ENCODE results near the gene MYH3.
"Not testable (repeated sequence)": the region's sequence is repeated elsewhere in the genome, so short reads cannot be mapped to it uniquely, and the experiment has no call there.

The MYH3 gene

DNA sequence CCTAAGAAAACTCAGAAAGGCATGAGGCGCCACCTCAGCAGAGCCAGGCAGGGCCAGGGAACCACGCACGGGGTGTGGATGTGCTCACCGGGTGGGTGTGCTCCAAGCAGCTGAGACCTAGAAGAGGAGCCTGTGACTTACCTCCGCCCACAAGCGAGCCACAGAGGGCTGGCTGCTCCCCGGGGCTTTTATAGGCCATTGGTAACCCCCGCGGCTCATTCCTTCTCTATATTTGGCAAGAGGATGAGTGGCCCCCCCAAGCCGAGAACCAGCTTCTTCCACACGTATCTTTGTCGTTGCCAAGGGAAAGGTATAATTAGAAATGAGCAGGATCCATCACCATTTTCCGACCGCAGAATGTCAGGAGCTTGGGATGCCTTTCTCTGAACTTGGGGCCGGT, at the start of gene MYH3:
Gene MYH3 (minus strand): TSS at position 162 of the 400 bp plus-strand sequence. CDS start 2,245 bp downstream, outside the sequence.
- DNase-seq: no peak

DNA sequence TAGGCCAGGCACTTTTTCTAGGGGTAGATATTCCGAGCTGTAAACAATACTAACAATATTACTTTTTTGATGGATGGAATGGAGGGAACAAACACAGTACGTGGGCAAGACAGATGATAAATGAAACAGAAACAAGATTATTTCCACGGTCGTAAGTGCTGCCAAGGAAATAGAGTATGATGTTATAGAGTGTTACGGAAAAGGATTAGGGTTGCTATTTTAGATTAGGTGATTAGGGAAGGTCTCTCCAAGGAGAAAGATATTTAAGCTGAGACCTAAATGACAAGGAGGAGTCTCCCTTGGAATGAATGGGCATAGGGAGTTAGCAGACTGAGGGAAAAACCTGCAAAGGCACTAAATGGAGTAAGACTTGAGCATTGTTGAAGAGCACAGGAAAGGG, 48.6 kb upstream of the MYH3 start:
- DNase-seq: no peak

DNA sequence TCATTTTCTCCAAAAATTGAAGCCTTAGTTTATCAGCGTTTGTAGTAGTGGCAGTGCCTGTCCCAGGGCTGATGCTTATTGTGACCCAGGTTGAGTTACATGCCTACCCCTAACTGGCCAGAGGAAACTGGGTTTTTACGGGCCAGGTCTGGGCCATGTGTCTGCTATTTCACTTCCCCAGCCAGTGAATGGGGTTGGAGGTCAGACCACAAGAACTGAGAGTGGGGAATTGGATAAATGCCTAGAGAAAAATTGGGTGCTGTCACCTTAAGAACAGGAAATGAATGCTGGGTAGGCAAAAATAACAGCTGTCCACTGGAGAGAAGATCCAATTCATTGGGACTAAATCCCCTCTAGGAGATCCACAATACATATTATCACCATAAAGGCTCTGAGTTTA, 45.5 kb upstream of the MYH3 start:
- DNase-seq: peak; percentile 8

DNA sequence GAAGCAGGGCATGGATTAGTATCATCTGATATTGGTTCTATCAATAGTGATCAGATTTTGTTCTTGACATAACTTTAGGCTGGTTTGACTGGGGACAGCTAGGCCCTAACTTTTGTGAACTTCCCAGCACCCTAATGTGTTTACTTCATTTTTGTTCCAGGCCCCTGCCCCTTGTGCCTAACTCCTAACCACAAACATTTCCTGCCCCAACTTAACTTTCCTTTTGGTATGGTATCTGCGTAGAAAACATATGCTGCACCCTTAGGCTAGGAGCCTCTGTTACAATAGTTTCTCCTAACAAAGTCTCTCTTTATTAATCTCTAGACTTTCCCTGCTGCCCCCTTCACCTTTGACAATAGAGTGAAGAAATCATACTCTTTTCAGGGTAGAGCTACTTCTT, 42.7 kb upstream of the MYH3 start:
- DNase-seq: peak; percentile 56

DNA sequence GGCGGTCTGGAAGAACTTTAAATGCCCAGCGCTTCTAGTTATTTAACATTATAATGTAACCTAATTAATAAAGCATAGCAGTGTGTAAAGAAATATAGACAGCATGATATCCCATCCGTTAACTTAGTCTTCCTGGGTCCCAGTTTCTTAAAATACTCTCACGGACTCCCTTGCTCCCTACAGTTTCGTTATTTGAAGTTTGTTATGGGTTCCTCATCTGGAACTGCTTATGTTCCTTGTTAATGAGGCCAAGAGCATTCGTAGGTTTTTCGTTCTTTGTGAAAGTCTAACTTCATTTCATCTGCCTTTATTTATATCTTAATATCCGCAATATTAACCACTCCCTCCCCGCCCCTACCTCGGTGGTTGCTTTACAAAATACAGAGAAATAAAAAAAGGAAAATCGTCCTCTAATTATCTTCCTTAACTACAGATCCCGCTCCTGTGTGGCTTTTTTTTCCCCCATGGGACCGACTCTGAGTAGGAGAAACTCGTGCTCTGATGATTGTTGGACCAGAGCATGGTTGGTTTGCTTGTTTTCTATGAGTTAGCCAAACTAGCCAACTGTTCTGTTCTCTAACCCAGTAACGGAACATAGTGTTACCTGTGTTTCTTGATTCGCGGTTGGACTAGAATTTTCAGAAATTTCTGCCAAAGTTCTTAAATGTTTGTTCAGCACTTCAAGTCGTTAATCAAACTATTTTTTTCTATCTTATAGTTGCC, 41.1 kb upstream of the MYH3 start:
- no peak for DNase-seq

DNA sequence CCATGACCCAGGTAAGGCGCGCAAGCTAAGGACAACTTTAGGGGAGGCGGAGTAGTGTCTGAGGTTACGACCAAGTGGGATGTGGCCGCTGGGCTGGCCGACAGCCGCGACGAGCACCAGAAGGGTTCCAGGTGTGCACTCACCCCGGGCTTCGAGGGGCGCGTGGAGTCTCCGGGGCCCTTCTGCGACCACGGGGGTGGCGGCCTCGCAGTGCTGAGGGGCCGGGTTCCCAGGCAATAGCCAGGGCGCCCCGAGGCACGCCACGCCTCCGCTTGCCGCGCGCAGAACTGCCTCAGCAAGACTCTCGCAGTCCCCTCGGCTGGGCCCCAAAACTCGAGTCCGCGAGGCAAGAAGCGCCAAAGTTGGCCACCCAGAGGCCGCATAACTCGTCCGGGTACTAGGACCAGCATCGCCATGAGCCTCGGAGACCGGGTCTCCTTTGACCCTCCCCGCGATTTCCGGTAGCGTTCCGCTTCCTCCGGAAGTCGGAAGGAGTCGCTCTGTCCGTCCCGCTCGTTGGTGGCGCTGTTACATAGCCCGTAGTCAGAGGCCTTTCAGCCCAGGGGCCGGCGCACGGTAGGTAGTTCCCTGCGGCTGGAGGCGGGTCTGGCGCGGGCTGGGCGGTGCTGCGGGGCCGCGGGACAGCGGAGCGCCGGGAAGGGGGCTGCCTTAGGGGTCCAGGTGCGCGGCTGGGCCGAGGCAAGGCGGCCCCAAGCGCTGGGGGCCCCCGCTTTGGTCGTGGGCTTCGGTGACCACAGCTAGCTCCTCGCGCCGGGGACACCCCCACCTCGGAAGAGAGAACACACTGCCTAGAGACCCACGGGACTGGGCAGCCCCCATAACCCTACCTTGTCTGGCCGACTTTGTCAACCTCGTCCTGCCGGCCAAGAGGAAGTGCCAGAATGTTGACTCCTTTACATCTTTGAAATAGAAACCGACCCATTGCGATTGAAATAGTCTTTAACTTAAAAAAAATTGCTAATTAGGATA, 40.3 kb upstream of the MYH3 start, which contains the start of the genes ADPRM and SCO1:
Gene ADPRM (plus strand): TSS at position 503 of the 990 bp plus-strand sequence. CDS start 7,333 bp downstream, outside the sequence.
Gene SCO1 (minus strand): TSS at position 442 of the 990 bp plus-strand sequence. CDS start 26 bp downstream, at position 416.
- DNase-seq: peak; percentile 91

DNA sequence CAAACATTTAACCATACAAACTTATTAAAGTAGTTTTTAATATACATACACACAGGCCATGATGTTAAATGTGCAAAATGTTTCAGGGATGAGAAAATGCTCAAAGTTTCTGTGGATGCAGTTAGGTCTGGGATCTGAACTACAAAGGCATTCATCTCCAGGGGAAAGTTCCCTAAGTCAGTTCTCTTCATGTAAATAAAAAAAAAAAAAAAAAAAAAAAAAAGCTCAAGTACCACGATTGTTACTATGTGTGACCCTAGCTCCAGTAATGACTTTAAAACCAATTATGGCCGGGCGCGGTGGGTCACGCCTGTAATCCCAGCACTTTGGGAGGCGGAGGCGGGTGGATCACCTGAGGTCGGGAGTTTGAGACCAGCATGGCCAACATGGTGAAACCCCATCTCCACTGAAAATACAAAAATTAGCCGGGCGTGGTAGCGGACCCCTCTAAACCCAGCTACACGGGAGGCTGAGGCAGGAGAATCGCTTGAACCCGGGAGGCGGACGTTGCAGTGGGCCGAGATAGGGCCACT, 38.8 kb upstream of the MYH3 start:
- DNase-seq: not testable (repeated sequence)

DNA sequence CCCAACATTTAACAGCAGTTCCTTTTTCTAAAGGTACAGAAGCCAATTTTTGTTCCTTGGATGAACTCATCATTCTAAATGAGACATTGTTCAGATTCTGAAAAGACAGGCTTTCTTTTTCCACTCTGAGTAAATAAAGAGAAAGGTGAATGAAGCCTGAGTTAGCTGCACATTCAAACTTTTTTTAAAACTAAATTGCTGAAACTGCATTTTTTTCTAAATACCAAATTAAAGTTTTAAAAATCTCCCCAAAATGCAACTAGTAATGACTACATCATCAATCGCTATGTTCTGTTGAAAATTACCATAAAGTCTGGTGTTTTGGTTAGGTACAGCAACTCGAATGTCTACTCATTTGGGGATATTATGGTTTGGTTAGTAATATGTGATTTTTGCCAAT, 30.4 kb upstream of the MYH3 start:
- DNase-seq: no peak

DNA sequence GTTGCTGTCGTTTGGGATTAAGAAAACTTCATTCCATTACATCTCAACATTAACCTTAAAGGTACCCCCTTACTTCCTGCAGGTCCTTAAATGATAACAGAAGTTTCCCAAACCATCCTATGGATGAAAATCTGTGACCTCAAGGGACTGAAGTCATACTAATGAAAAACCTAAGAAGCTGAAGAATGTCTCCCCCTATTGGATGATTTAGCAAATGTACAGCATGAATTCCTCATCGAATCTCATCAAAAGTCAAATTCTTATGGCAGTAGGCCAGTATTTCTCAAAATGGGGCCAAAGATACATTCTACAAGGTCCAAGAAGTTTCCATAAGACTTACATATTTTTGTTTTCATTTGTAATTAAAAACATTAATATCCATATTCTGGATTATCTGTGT, 26.7 kb upstream of the MYH3 start:
- no peak for DNase-seq

DNA sequence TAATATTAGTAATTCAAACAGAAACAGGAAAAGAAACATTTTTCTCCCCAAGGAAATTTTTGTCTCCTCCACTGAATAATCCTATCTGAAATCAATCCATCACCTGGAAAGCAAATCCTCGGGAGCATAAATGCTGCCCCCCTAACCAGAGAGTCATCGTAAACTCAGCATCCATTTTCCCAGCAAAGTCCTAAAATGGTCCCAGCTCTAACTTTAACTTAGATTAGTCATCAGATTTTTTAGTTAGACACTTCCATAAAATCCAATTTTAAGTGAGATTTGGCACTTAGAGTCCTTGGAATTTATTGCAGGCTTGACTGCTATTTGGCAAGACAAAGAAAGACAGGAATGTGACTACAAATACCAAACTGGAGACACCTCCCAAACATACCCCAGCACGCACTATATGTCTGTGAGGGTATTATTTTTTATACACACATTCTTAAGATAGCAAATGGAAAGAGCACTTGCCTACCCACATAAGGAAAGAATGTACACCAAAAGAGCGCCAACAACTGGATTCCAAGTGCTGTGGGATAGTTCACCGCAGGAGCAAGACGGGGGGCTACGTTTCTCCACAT, 24.8 kb upstream of the MYH3 start:
- DNase-seq: no peak

DNA sequence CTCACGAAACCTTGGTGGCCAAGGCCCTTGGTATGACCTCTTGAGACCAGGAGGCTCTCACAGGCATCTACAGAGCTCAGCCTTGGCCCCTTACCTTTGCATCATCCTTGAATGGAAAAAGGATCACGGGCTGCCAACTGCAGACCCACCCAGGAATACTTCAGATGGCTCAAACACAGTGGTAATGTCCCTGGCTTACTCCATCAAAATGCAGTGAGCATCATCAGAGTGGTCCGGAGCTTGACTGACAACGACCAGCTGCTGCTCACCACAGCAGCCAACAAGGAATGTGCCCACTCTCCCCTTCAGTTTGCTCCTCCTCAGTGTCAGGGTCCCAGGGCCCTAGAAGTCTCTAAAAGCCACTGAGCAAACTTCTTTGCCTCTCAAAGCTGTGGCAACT, 17.6 kb upstream of the MYH3 start:
- DNase-seq: no peak

DNA sequence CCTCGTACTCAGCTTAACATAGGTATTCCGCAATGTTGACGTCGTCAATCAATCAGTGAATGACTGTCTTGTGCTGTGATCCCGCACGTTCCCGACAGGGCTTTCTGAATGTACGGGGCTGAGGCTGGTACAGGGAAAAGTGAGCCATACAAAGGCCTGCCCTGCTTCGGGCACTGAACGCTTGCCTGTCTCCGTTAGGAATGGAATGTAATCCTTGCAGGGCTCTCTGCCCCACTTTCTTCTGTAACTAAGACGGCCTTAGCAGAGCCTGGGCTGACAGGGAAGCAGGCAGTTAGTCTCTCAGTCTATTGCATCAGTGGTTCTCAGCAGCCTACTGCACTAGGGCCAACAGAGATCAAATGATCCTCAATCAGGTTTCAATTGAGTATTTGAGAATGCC, 16.2 kb upstream of the MYH3 start:
- no peak for DNase-seq

DNA sequence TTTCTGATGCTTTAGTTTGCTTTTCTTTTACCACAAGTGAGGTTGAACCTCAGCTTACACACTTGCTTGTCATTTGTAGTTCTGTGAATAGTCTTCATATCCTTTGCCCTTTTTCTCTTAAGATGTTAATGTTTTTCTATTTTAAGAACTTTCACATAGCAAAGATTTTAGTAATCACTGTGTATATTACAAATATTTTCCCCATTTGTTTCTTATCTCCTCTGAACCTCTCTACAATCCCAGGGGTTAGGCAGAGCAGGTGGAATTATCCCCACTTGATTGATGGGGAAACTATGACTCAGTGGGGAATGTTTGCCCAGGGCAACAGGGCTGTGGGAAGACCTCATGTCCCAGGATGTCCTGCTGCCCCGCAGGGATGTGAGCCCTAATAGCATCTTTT, 11.7 kb upstream of the MYH3 start:
- no peak for DNase-seq

DNA sequence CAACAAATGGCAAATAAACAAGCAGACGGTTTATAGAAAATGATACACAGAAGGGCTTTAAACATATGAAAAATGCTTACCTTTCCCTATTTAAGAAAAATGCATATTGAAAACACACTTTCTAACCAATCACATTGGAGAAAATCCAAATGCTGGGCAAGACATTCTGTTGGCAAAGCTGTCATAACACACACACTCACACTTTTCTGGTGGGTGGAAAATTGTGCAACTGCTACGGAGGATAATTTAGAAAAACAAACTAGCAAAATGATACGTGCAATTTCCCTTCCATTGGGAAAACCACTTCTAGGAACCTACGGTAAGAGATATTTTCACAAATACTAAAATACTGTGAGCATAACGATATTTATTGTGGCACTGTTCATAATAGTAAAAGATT, 9.8 kb upstream of the MYH3 start:
- no peak for DNase-seq

DNA sequence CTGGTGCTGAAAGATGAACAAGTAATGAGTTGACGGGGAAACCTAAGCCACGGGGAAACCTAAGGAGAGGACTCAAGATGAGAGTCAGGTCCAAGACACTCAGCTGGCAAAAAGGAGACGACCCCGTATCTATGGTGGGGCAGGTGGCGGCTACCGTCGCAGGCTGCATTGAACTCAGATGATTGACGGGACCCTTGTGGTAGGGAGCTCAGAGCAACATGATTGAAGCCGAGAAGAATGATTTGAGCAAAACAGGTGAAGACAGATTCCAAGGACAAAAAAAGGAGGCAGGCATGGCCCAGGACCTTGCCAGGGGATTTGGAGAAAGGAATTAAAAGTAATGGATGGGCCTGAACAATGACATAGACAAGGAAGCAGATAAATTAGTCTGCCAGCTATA, 7.5 kb upstream of the MYH3 start:
- DNase-seq: no peak

DNA sequence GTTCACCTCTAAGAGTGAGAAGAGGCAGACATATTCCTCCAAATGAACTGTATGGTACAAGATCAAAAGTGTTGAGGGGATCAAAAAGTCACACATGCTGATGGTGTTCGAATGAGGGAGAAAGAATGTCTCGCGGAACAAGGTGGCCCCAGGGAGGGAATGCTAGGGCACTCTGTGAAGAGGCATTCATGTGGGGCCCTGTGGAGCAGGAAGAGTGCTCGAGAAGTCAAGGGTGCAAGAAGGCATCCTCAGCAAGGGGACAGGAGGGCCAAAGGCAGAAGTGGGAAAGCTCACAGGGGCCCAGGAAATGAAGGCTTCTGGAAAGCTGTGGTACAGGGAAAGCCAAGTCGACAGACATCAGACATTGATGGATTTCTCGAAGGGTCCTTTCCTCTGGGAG, 6.1 kb upstream of the MYH3 start:
- no peak for DNase-seq

DNA sequence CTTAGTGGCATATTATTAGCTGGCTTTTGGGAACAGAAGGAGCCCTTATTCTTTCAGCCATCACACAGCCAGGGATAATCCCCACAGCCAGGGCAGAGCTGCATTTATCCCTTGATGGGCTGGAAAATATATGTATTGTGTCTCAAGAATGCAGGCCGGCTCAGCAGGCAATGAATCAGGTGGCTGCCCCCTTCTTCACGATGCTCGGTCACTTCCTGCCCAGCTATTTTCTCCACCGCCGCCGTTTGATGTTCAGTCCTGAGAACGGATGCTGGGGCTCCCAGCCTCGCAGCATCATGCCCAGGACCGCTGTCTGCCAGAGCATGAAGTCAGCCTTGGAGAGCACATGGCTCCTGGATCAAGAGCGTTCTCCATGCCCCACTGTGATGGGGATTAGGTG, 4.3 kb upstream of the MYH3 start:
- no peak for DNase-seq

DNA sequence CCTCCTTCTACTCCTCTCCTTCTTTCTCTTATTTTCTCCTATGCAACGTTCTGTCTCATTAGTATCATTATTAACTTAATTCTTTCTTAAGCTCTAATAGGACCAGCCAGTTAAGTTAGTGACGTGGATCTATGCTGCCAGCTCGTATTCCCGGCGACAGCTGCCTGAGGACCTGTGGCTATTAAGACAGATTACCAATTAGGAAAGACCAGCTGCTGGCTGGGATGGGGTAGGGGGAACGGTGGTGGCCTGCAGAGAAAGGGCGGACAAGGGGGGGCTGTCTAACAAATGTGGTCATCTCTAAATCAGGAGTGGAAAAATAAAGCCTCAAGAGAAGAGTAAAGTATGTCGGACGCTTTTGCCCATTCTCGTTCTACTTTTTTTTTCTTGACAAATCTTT, 770 bp upstream of the MYH3 start:
- DNase-seq: no peak

DNA sequence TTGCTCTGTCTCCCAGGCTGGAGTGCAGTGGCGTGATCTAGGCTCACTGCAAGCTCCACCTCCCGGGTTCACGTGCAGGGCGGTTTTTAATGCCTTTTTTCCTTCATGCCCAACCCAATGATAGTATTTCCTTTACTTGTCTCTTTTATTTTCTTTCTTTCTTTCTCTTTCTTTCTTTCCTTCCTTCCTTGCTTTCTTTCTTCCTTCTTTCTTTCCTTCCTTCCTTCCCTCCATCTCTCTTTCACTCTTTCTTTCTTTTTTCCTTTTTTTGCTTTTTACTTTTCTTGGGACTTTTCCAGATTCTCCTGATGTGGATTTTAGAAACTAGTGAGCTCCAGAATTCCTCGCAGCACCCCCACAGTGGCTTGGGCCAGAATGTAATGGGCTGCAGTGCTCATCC, 3.1 kb downstream of the MYH3 start:
- DNase-seq: no peak

DNA sequence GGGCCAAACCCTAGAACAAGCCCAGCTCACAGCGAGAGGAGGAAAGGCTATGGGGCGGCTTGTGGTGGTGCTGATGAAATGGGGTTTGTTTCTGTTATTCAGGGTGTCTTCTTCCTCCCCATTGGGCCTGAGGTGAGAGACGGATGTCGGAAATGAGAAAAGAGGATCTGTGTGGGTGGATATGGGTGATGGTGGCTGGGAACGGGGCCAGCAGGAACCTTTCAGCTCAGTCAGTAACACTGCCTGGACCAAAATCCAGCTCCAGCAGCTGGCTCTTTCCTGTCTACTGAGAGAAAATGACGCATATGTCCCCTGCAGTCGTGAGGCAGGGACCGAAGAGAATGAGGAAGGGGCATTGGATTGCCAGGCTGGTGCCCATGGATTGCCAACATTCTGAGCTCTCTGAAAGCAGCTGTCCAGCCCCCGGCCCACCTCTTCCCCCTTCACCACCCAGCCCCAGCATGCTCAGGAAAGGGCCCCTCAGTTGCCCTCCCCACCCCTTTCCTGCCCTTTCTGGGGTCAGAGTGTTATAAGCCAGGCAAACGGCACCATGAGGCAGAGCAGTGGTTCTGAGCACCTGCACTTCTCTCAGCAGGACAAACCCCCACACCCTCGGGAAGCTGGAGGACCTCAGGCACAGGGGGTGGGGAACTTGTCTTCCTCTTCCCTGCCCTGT, 4.0 kb downstream of the MYH3 start:
- no peak for DNase-seq

DNA sequence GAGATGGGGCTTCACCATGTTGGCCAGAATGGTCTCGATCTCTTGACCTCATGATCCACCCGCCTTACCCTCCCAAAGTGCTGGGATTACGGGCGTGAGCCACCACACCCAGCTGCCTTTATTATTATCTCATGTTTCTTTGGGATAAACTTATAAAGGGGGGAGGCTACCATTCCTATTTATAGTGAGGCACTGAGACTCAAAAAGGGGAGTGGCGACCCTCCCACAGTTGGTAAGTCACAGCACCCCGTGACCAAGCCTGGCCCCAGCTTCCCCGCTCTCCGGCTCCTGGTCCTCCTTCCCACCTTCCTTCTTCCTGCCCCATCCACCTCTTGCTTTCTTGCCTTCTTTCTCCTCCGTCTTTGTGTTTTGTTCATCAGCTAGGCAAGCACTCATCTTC, 5.2 kb downstream of the MYH3 start:
- no peak for DNase-seq

DNA sequence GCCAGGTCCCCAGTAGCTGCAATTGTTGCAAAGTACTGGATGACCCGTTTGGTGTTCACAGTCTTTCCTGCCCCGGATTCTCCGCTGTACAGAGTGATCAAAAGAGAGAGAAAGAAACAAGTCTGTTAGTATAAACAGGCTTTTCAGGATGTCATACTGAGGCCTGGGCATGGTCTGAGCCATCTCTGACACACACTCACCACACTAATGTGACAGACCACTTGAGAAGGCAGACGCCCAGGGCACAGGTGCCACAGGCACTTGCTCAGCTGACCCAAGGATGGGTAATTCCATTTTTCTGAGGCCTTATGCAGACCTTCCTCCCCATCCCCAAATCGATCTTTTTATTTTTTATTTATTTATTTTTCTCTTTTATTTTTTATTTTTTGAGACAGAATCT, 7.5 kb downstream of the MYH3 start:
- no peak for DNase-seq

DNA sequence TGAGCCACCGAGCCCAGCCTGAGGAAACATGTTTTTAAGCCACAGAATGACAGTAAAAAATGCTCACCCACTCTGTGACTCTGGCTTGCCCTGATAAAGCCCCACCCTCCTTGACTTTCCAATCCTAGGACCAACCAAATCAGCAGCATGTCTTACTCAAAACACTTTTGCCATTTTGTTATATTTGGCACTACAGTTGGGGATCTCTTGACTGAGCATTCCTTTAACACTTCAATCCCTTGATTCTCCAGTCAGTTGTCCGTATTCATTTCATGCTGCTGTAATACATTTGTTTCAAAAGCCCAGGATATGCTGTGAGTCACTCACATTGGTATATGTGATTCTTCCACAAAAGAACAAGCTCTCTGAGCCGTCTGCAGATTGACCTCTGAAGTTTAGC, 8.2 kb downstream of the MYH3 start:
- no peak for DNase-seq

Measured in CD4-positive, alpha-beta T cell treated with Interleukin-6 for 4 hours (primary cell).